ENCODE measurements around the gene RPRD2.

- TF ChIP-seq CTCF (IDR thresholded peaks at IDR 0.05; ENCODE audit: low read depth, low read length, missing input control) (no peak), REST (IDR thresholded peaks at IDR 0.05) (no peak), HNF4A (conservative IDR thresholded peaks at IDR 0.05) (no peak), YY1 (IDR thresholded peaks at IDR 0.05) (no peak), RAD21 (IDR thresholded peaks at IDR 0.05) (no peak), TAF1 (conservative IDR thresholded peaks at IDR 0.05) (no peak), RXRA (IDR thresholded peaks at IDR 0.05) (no peak), ATF3 (IDR thresholded peaks at IDR 0.05) (no peak), JUND (IDR thresholded peaks at IDR 0.05) (no peak), EGR1 (IDR thresholded peaks at IDR 0.05; ENCODE audit: low read depth in 2 of 2) (no peak), HNF4G (IDR thresholded peaks at IDR 0.05) (no peak), SP1 (IDR thresholded peaks at IDR 0.05) (no peak), MAX (IDR thresholded peaks at IDR 0.05) (no peak), FOXA2 (IDR thresholded peaks at IDR 0.05) (no peak)
Measured at GRCh38 chr1:150469291-150469690, 105.3 kb downstream of the RPRD2 start.

Measured in liver (tissue), 3 donors.